GM18499 (cell line): Measurements from ENCODE around the gene EVL.
"Not testable (repeated sequence)": the region's sequence is repeated elsewhere in the genome, so short reads cannot be mapped to it uniquely, and the experiment has no call there.

ENCODE experiments used
- ATAC-seq: cut with Tn5 transposase; IDR thresholded peaks from one replicate; pipeline ENCODE4 v1.9.1; 2021; ENCODE audit warnings: moderate number of reproducible peaks; ENCODE audit not compliant: insufficient read depth, unreplicated experiment

EVL gene

GRCh38 chr14:100065111-100065871 lies at the start of gene EVL:
EVL (plus strand) TSS chr14:100065422; CDS start chr14:100065501, 79 bp downstream.
- ATAC-seq: no peak

GRCh38 chr14:100017553-100017952 lies 47.7 kb upstream of the EVL start:
- no peak for ATAC-seq

GRCh38 chr14:100018054-100018453 lies 47.2 kb upstream of the EVL start:
- no peak for ATAC-seq

GRCh38 chr14:100018482-100018881 lies 46.7 kb upstream of the EVL start:
- no peak for ATAC-seq

- no peak for ATAC-seq
Measured at GRCh38 chr14:100019156-100019744, 46.0 kb upstream of the EVL start.

- ATAC-seq: no peak
Measured at GRCh38 chr14:100020629-100021028, 44.6 kb upstream of the EVL start.

- ATAC-seq: no peak
Measured at GRCh38 chr14:100022772-100023451, 42.3 kb upstream of the EVL start.

GRCh38 chr14:100025111-100025510 lies 40.1 kb upstream of the EVL start:
- peak; percentile 64 for ATAC-seq

GRCh38 chr14:100027771-100028490 lies 37.3 kb upstream of the EVL start:
- ATAC-seq: no peak

GRCh38 chr14:100028990-100029677 lies 36.1 kb upstream of the EVL start:
- no peak for ATAC-seq

GRCh38 chr14:100030006-100030405 lies 35.2 kb upstream of the EVL start:
- not testable (repeated sequence) for ATAC-seq

GRCh38 chr14:100030452-100031153 lies 34.6 kb upstream of the EVL start:
- no peak for ATAC-seq

GRCh38 chr14:100031506-100032281 lies 33.5 kb upstream of the EVL start:
- no peak for ATAC-seq

- ATAC-seq: no peak
Measured at GRCh38 chr14:100032738-100033137, 32.5 kb upstream of the EVL start.

GRCh38 chr14:100033347-100034075 lies 31.7 kb upstream of the EVL start:
- ATAC-seq: no peak

GRCh38 chr14:100034468-100034867 lies 30.8 kb upstream of the EVL start:
- no peak for ATAC-seq

GRCh38 chr14:100034961-100035500 lies 30.2 kb upstream of the EVL start:
- ATAC-seq: no peak

- ATAC-seq: no peak
Measured at GRCh38 chr14:100035700-100036099, 29.5 kb upstream of the EVL start.
